Heart left ventricle (tissue), 16 donors: ENCODE measurements around the gene ERBB2. TPM values are rescaled to one million over a fixed set of nuclear protein-coding genes. Genes with fewer than 3 reads are reported as not detected.

Experiments used
- ATAC-seq, 4 donors: fragments of 200-7000 bp; cut with Tn5 transposase; one replicate each; pipeline ENCODE4 v1.9.1; 2020 to 2022; ENCODE audit warnings: moderate library complexity in 4 of 4, mild to moderate bottlenecking in 3 of 4, moderate number of reproducible peaks in 1 of 4
- DNase-seq, 5 donors: peaks; one replicate each; pipeline ENCODE4 v3.0.0-alpha.2; 2020
- H3K27ac ChIP-seq, 12 donors: fragments of 200-600 bp; sonication (generic) in 4 of 12; one replicate each; pipeline versions ENCODE4 v1.5.0 to v1.8.0; 2016 to 2022; ENCODE audit warnings: mild to moderate bottlenecking in 2 of 12
- H3K27me3 ChIP-seq, 9 donors: fragments of 200-600 bp; sonication (generic) in 2 of 9; one replicate each; pipeline versions ENCODE4 v1.5.1 to v1.8.0; 2016 to 2022; ENCODE audit warnings: mild to moderate bottlenecking in 3 of 9
- H3K36me3 ChIP-seq, 9 donors: fragments of 200-600 bp; sonication (generic) in 2 of 9; one replicate each; pipeline versions ENCODE4 v1.5.0 to v1.8.0; 2018 to 2022; ENCODE audit warnings: mild to moderate bottlenecking in 2 of 9
- H3K4me1 ChIP-seq, 12 donors: fragments of 200-600 bp; sonication (generic) in 4 of 12; one replicate each; pipeline versions ENCODE4 v1.5.0 to v1.8.0; 2016 to 2022; ENCODE audit warnings: mild to moderate bottlenecking in 3 of 12
- H3K4me3 ChIP-seq, 12 donors: fragments of 200-600 bp; sonication (generic) in 4 of 12; one replicate each; pipeline versions ENCODE4 v1.5.0 to v1.8.0; 2017 to 2022; ENCODE audit warnings: mild to moderate bottlenecking in 9 of 12, moderate library complexity in 4 of 12
- H3K9me3 ChIP-seq, 12 donors: fragments of 200-600 bp; sonication (generic) in 4 of 12; one replicate each; pipeline versions ENCODE4 v1.5.0 to v1.8.0; 2016 to 2022; ENCODE audit warnings: mild to moderate bottlenecking in 1 of 12
- POLR2A ChIP-seq, 2 donors: fragments of 450-650 bp; IDR thresholded peaks; one replicate each; pipeline ENCODE4 v1.6.1; 2017; ENCODE audit warnings: antibody characterized with exemption in 2 of 2, mild to moderate bottlenecking in 2 of 2, moderate library complexity in 2 of 2
- WGBS, 4 donors: extraction: QIAGEN DNeasy Blood & Tissue Kit in 2 of 4; methylation state at CpG; one replicate each; pipeline versions ENCODE4 v1.1.5 to v1.1.7; 2013 to 2018; 5-methylcytosine and 5-hydroxymethylcytosine counted together
- intact Hi-C, 10 donors: fragments of 100-400 bp; cut with DNase I; formaldehyde crosslinking; loops; one replicate each; pipeline versions ENCODE4 v1.11.1 to v1.14.2; 2022
- polyA plus RNA-seq, 2 donors: library from polyadenylated mRNA; stranded (reverse); fragments of 200-250 nt; gene quantifications; one replicate each; pipeline ENCODE4 v1.2.3, GENCODE V29; 2013
- total RNA-seq, 9 donors: library from RNA; depleted of rRNA in 2 of 9; stranded (reverse); fragments of >200 nt in 2 of 9; fragmentation: NEBNext Ultra II Directional in 3 of 9; extraction: Animal tissue kit (Norgen Biotek cat#: 25700) in 3 of 9; gene quantifications; one replicate each; pipeline versions ENCODE4 v1.1.0 to v1.2.4, GENCODE V29; 2016 to 2023
- TF ChIP-seq, protein P1 (sequence below), 12 donors: fragments of 200-600 bp; sonication (generic) in 4 of 12; IDR thresholded peaks; one replicate each; pipeline versions ENCODE4 v1.5.0 to v1.8.0; 2018 to 2022; ENCODE audit warnings: antibody characterized with exemption in 12 of 12, mild to moderate bottlenecking in 5 of 12
- donor health status: ischemic (EF 13 %, LVEDD 7.1; RV severe dilation, severe dysfunction).
- donor health status: healthy with polysubstance abuse.
- donor health status: DM: no; HTN: yes; CAD: no.
- donor health status: DM: no; HTN: no; CAD: no.
- donor health status: ischemic (EF 25% LVEDD 6.9; RV normal size, moderate dysfunction).
- donor health status: ischemic (EF 25% LVEDD 5.7; RV mildly dilated, moderate dysfunction).
- donor health status: healthy.
- donor health status: DM: yes; HTN: yes; CAD: no.
- donor health status: ischemic (EF 35%, LVEDD 5.7; RV mildly dilated, moderate dysfunction).
- donor health status: nonischemic (EF 11% LVEDD 7.7; RV severe dilation, severe dysfunction).
- donor health status: DM: yes; HTN: yes; CAD: no.
- donor health status: PGD.
- donor health status: ischemic (EF 29% LVEDD 5.4; RV normal size, mild dysfunction).
- donor health status: nonischemic (EF 23%, LVEDD 6.1; RV moderate dilation, normal function).

The ERBB2 gene
- total and polyA plus RNA-seq, 11 donors = 29.7 to 95.1 (median 77.4) TPM

DNA sequence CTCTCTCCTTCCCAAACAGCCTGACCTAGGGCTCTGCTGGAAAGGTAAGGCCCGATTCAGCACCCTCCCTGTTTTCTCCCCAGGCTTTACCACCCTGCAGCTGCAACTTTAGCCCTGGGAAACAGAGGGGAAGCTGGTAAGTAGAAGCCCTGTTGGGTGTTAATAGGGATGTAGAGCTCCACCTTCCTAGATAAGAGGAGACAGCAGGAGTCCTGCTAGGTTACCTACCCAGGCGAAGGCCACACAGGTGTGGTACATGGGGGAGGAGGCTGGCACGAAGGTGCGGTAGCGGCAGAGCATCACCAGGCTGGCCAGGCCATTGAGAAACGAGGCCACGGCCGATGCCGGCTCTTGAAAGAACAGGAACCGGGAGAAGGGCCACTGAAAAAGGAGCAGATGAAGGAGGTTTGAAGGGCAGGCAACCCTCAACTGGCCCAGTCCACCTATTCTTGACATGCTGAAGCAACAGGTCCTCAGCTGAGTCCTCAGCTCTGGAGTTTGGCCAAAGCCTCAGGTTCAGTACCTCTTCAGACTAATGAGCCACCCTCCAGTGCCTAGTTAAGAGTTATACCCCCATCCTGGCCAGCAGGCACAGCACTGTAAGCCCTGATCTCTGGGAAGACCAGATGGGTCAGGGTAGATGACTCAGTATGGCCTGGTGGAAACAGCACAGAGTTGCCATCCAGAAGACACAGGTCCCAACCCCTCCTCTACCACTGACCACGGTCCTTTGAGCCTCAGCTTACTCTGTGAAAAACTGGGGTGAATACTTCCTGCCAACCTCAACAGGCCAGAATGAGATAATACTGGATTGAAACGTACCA, 15.3 kb upstream of the ERBB2 start:
- intact Hi-C loops = loop anchor here in 3 of 10 donors (5.0 kb wide), 3 partner anchors 43 to 68 kb away; partner anchors contain the start of gene MIEN1 (in 2 of the 3)
- H3K27me3 ChIP-seq = no peaks in the 10 kb centered on the region
- H3K9me3 ChIP-seq = no peaks in the 10 kb centered on the region
- 89 to 93% (median 90%) methylated on average over 11 to 12 of the region's 12 CpGs for WGBS, 4 donors
- no peak overlapping the region for H3K4me3 ChIP-seq
- ATAC-seq (no peak), DNase-seq (peak in 1 of 5 donors; percentile 16)
- no peak for TF ChIP-seq POLR2A (IDR thresholded peaks at IDR 0.05)
- TF ChIP-seq, protein P1, sequence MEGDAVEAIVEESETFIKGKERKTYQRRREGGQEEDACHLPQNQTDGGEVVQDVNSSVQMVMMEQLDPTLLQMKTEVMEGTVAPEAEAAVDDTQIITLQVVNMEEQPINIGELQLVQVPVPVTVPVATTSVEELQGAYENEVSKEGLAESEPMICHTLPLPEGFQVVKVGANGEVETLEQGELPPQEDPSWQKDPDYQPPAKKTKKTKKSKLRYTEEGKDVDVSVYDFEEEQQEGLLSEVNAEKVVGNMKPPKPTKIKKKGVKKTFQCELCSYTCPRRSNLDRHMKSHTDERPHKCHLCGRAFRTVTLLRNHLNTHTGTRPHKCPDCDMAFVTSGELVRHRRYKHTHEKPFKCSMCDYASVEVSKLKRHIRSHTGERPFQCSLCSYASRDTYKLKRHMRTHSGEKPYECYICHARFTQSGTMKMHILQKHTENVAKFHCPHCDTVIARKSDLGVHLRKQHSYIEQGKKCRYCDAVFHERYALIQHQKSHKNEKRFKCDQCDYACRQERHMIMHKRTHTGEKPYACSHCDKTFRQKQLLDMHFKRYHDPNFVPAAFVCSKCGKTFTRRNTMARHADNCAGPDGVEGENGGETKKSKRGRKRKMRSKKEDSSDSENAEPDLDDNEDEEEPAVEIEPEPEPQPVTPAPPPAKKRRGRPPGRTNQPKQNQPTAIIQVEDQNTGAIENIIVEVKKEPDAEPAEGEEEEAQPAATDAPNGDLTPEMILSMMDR (IDR thresholded peaks at IDR 0.05) = no peak
- peaks cover 0 to 40% (median 18%) of the 10 kb centered on the region in 9 donors for H3K36me3 ChIP-seq
- H3K27ac ChIP-seq = no peak overlapping the region
- peaks cover 0 to 30% (median 22%) of the 10 kb centered on the region in 12 donors for H3K4me1 ChIP-seq

DNA sequence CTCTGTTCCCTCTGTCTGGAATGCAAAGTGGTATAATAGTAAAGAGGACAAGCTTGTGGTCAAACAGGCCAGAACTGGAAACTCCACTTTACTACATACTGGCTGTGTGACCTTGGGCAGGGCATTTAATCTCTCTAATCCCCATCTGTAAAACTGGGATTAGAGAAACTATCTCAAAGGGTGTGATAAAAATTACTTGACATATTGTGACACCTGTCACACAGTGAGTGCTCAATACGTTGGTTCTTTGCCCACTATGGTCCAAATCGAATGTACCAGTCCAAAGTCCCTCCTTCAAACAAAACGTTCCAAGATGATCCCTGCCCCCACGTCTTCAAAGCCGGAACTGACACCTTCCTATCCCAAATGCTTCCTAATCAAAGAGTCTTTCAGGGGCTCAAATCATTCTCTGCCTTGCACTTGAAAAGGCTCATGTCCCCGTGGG, 12.7 kb upstream of the ERBB2 start:
- peak in 1 of 5 donors; percentile 19 for DNase-seq
- Histone ChIP-seq H3K4me1 (peaks cover 0 to 18% (median 12%) of the 10 kb centered on the region in 12 donors), H3K36me3 (peaks cover 0 to 27% (median 16%) of the 10 kb centered on the region in 9 donors), H3K27me3 (no peaks in the 10 kb centered on the region), H3K9me3 (no peaks in the 10 kb centered on the region), H3K4me3 (peak overlapping the region; percentile 31 to 95 (median 75)), H3K27ac (peak overlapping the region; percentile 81 to 99 (median 90))
- intact Hi-C loops = loop anchor here in 4 of 10 donors (1.0 to 5.0 kb wide), 4 partner anchors 12 to 65 kb away; partner anchors contain the start of gene MIEN1 (in 2 of the 4)
- TF ChIP-seq POLR2A (IDR thresholded peaks at IDR 0.05) = no peak
- TF ChIP-seq, protein P1 (IDR thresholded peaks at IDR 0.05) = no peak
- 58 to 60% (median 59%) methylated on average over 6 of the region's 6 CpGs for WGBS, 4 donors
- ATAC-seq = no peak

DNA sequence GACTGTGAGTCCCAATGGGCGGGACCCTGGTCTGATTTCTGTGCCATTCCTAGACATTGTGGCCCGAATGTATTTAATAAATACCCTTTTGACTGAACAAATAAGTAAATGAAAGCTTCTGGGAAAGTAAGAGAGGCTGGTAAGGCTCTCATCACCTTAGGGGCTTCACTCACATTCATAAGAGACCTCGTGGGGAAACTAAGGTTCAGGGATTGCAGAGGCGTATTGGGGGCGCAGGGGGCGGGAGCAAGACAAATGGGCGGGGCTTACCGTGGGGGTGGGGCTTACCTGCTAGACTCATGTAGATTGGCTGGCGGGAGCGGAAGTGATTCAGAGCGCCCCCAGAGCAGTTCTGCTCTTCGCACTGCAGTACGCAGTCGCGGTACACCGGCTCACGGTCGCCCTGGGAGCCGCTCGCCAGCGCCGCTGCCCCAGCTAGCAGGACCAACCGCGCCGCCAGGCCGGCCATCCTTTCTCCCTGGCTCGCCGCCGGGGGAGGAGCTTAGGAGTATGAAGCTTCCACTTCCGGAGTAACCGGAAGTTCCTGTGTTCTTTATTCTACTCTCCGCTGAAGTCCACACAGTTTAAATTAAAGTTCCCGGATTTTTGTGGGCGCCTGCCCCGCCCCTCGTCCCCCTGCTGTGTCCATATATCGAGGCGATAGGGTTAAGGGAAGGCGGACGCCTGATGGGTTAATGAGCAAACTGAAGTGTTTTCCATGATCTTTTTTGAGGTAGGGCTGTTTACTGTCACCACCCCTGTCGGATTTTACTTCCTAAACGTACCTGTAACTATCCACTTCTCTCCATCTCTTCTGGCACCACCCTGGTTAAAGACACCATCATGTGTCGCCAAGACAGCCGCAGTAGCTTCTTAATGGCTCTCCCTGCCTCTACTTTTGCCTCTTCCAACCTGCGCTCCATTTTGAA, 12.1 kb upstream of the ERBB2 start, which contains the start of gene PGAP3:
Gene PGAP3 (minus strand): TSS at position 512 of the 929 bp plus-strand sequence. CDS start 43 bp downstream, at position 469.
- H3K4me1 ChIP-seq = peaks cover 0 to 18% (median 12%) of the 10 kb centered on the region in 12 donors
- H3K4me3 ChIP-seq = peak within 1 kb of the TSS; percentile 31 to 95 (median 75)
- intact Hi-C loops = loop anchor here in 4 of 10 donors (1.0 to 5.0 kb wide), 4 partner anchors 11 to 64 kb away; partner anchors contain the start of gene MIEN1 (in 2 of the 4)
- H3K27ac ChIP-seq = peak within 1 kb of the TSS; percentile 81 to 99 (median 90)
- no peaks in the 10 kb centered on the region for H3K9me3 ChIP-seq
- peaks cover 0 to 24% (median 16%) of the 10 kb centered on the region in 9 donors for H3K36me3 ChIP-seq
- no peaks in the 10 kb centered on the region for H3K27me3 ChIP-seq
- ATAC-seq = peak; percentile 86 to 97 (median 96)
- DNase-seq = peak; percentile 89 to 92 (median 90)
- peak in 1 of 2 donors; percentile 67 for TF ChIP-seq POLR2A (IDR thresholded peaks at IDR 0.05)
- TF ChIP-seq, protein P1 (IDR thresholded peaks at IDR 0.05) = peak in 1 of 12 donors; percentile 20
- 3 to 6% (median 4%) methylated on average over 34 to 45 of the region's 45 CpGs for WGBS, 4 donors
